ENCODE measurements around the gene CAMSAP1. TPM values are rescaled to one million over a fixed set of nuclear protein-coding genes. Genes with fewer than 3 reads are reported as not detected.

The CAMSAP1 gene
- total and polyA plus RNA-seq, 9 of the 15 experiments (the other 6 are each of a cell fraction or from before 2014, with no cell fraction given), result 1.5 to 28.8 (median 14.3) TPM

- intact Hi-C loops (cut with micrococcal nuclease) (no loop called here), in situ Hi-C loops (cut with MboI) (no loop called here)
- H3K9me3 ChIP-seq (replicated peaks; ENCODE audit: control insufficient read depth, insufficient read depth, low read depth, low read length), result no peaks in the 10 kb centered on the region
- no peak overlapping the region for H3K4me2 ChIP-seq (ENCODE audit: insufficient read depth, low read length)
- peaks cover 79% of the 10 kb centered on the region for H3K79me2 ChIP-seq (ENCODE audit: control insufficient read depth, insufficient read depth, low read length)
- H3K9me1 ChIP-seq (ENCODE audit: control insufficient read depth, insufficient read depth, low read length), result peaks cover 3% of the 10 kb centered on the region
- H4K20me1 ChIP-seq (replicated peaks; ENCODE audit: control insufficient read depth, insufficient read depth, low read length), result peaks cover 42% of the 10 kb centered on the region; the same call in 1 of the 2 replicates
- BruUV-seq (replicated peaks), result TSS peak; percentile 47
- CTCF ChIA-PET (ENCODE audit: low intra/inter-chr PET ratio), result no interaction called here
- no peak overlapping the region for H3K9ac ChIP-seq (ENCODE audit: insufficient read depth in 1 of 2, low read depth in 2 of 2, low read length in 2 of 2)
- 96% methylated on average over 13 of the region's 13 CpGs for WGBS (ENCODE audit: insufficient coverage, low coverage, missing lambda C conversion rate)
- no peak for DNase-seq (ENCODE audit: extremely low read depth in 1 of 4, low spot score in 3 of 4)
- no peaks in the 10 kb centered on the region for H3K27me3 ChIP-seq (ENCODE audit: control insufficient read depth in 2 of 2, insufficient read depth in 2 of 2, low read length in 2 of 2)
- no peak overlapping the region for H3K4me3 ChIP-seq
- H3K27ac ChIP-seq (ENCODE audit: extremely low read depth, low read depth, low read length), result no peak overlapping the region
- TF ChIP-seq CTCF (IDR thresholded peaks at IDR 0.05 in 2 of 3, conservative IDR thresholded peaks at IDR 0.05 in 1 of 3; ENCODE audit: insufficient read depth in 2 of 3, low read depth in 1 of 3, low read length in 3 of 3), result 0 out of 6 replicates have a peak, but pooled peaks of 1 of the 3 experiments have one; percentile 1
- no peak for TF ChIP-seq MYBL2 (IDR thresholded peaks at IDR 0.05; ENCODE audit: low read depth)
- TF ChIP-seq MYBL2 (CRISPR knock-in tag; IDR thresholded peaks at IDR 0.05; ENCODE audit: borderline replicate concordance), result no peak
- H3K36me3 ChIP-seq (ENCODE audit: control insufficient read depth, insufficient read depth, low read length), result peaks cover 96% of the 10 kb centered on the region
- H3K4me1 ChIP-seq (replicated peaks in 1 of 2; ENCODE audit: control insufficient read depth in 2 of 2, insufficient read depth in 2 of 2, low read length in 2 of 2), result peaks cover 0 to 45% of the 10 kb centered on the region in 2 experiments; a peak in 1 of 5 replicates
- POLR2A ChIA-PET, result interaction anchor here (2.7 kb wide), 1 partner anchor 11 kb away, joined by 16 read pairs; no protein-coding TSS in a partner anchor
- H2AFZ ChIP-seq (ENCODE audit: low read depth, low read length), result no peak overlapping the region
- no peak for ATAC-seq
- peak; percentile 52 for FAIRE-seq
Observed at GRCh38 chr9:135933114-135933513, 25.8 kb upstream of the CAMSAP1 start.
